HFFc6 (cell line): Measurements from ENCODE around the gene RTEL1. TPM values are rescaled to one million over a fixed set of nuclear protein-coding genes. Genes with fewer than 3 reads are reported as not detected.
"Not testable (repeated sequence)": the region's sequence is repeated elsewhere in the genome, so short reads cannot be mapped to it uniquely, and the experiment has no call there.

Experiments
- DNase-seq: peaks from one replicate; pipeline ENCODE4 v3.0.0-alpha.2; 2018
- H3K27ac Mint-ChIP-seq: 2 replicates; pipeline ENCODE4 v1.8.0; 2020; ENCODE audit warnings: mild to moderate bottlenecking, mixed read lengths
- H3K27me3 Mint-ChIP-seq: 2 replicates; pipeline ENCODE4 v1.8.0; 2021; ENCODE audit warnings: mild to moderate bottlenecking, moderate library complexity, mixed read lengths; ENCODE audit not compliant: insufficient read depth
- H3K36me3 Mint-ChIP-seq: 2 replicates; pipeline ENCODE4 v1.8.0; 2021; ENCODE audit warnings: low read depth, mixed read lengths
- H3K4me1 Mint-ChIP-seq: 2 replicates; pipeline ENCODE4 v1.8.0; 2020; ENCODE audit warnings: low read depth, mixed read lengths
- H3K4me3 Mint-ChIP-seq: 2 replicates; pipeline ENCODE4 v1.8.0; 2020; ENCODE audit warnings: mild to moderate bottlenecking, moderate library complexity, mixed read lengths
- H3K9me3 Mint-ChIP-seq: 2 replicates; pipeline ENCODE4 v1.8.0; 2020; ENCODE audit warnings: mild to moderate bottlenecking, mixed read lengths
- total RNA-seq, 6 experiments: library from RNA; stranded (reverse); fragmentation: NEBNext Ultra II Directional; extraction: Animal tissue kit (Norgen Biotek cat#: 25700); gene quantifications; 2 replicates in 1 of 6; 3 replicates in 5 of 6; pipeline ENCODE4 v1.2.3, GENCODE V29; 2021
- TF ChIP-seq, protein P1 (sequence below): fragments of 200-600 bp; sonication (generic); IDR thresholded peaks from 2 replicates; pipeline ENCODE4 v1.5.0; 2021; ENCODE audit warnings: antibody characterized with exemption, mild to moderate bottlenecking

Gene RTEL1
- total RNA-seq, 6 experiments from 2014 or later = 19.0 to 26.8 (median 22.7) TPM

GRCh38 chr20:63613863-63614594 is 44.1 kb upstream of the RTEL1 start:
- not testable (repeated sequence) for H3K9me3 Mint-ChIP-seq, H3K27me3 Mint-ChIP-seq, H3K4me3 Mint-ChIP-seq, H3K4me1 Mint-ChIP-seq, DNase-seq, H3K27ac Mint-ChIP-seq
- peaks cover 20% of the 10 kb centered on the region for H3K36me3 Mint-ChIP-seq
- TF ChIP-seq, protein P1, sequence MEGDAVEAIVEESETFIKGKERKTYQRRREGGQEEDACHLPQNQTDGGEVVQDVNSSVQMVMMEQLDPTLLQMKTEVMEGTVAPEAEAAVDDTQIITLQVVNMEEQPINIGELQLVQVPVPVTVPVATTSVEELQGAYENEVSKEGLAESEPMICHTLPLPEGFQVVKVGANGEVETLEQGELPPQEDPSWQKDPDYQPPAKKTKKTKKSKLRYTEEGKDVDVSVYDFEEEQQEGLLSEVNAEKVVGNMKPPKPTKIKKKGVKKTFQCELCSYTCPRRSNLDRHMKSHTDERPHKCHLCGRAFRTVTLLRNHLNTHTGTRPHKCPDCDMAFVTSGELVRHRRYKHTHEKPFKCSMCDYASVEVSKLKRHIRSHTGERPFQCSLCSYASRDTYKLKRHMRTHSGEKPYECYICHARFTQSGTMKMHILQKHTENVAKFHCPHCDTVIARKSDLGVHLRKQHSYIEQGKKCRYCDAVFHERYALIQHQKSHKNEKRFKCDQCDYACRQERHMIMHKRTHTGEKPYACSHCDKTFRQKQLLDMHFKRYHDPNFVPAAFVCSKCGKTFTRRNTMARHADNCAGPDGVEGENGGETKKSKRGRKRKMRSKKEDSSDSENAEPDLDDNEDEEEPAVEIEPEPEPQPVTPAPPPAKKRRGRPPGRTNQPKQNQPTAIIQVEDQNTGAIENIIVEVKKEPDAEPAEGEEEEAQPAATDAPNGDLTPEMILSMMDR = peak; percentile 67

DNA sequence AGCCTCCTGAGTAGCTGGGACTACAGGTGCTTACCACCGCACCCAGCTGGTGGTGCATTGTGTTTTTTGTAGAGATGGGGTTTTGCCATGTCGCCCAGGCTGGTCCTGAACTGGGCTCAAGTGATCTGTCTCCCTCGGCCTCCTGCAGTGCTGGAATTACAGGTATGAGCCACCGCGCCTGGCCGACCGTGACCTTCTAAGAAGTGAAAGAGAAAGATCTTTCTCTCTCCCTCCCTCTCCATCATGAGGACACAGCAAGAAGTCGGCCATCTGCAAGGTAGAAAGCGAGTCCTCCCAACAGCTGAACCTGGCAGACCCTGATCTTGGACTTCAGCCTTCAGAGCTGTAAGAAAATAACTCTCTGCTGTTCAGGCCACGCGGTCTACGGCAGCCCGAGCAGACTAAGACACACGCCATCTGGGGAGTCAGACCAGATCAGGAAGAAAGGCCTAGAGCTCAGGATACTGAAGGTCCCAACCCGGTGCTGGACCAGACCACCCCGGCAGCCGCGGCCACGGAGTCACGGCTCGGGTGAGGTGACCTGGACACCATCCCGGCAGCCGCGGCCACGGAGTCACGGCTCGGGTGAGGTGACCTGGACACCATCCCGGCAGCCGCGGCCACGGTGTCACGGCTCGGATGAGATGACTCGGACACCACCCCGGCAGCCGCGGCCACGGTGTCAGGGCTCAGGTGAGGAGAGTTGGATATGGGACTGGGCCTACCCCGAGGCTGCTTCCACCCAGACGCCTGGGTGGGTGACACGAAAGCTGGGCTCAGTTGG is 40.8 kb upstream of the RTEL1 start:
- Mint-ChIP-seq H3K4me1 (peaks cover 6% of the 10 kb centered on the region; the same call in 1 of the 2 replicates), H3K27me3 (no peaks in the 10 kb centered on the region; the same call in 1 of the 2 replicates), H3K27ac (no peak overlapping the region), H3K36me3 (peaks cover 20% of the 10 kb centered on the region), H3K9me3 (no peaks in the 10 kb centered on the region), H3K4me3 (no peak overlapping the region)
- TF ChIP-seq, protein P1 = no peak
- DNase-seq = no peak

GRCh38 chr20:63617876-63618265 is 40.2 kb upstream of the RTEL1 start:
- TF ChIP-seq, protein P1 = no peak
- Mint-ChIP-seq H3K9me3 (no peaks in the 10 kb centered on the region), H3K4me1 (peaks cover 6% of the 10 kb centered on the region; the same call in 1 of the 2 replicates), H3K4me3 (no peak overlapping the region), H3K27me3 (no peaks in the 10 kb centered on the region; the same call in 1 of the 2 replicates), H3K36me3 (peaks cover 19% of the 10 kb centered on the region), H3K27ac (no peak overlapping the region)
- DNase-seq = no peak

DNA sequence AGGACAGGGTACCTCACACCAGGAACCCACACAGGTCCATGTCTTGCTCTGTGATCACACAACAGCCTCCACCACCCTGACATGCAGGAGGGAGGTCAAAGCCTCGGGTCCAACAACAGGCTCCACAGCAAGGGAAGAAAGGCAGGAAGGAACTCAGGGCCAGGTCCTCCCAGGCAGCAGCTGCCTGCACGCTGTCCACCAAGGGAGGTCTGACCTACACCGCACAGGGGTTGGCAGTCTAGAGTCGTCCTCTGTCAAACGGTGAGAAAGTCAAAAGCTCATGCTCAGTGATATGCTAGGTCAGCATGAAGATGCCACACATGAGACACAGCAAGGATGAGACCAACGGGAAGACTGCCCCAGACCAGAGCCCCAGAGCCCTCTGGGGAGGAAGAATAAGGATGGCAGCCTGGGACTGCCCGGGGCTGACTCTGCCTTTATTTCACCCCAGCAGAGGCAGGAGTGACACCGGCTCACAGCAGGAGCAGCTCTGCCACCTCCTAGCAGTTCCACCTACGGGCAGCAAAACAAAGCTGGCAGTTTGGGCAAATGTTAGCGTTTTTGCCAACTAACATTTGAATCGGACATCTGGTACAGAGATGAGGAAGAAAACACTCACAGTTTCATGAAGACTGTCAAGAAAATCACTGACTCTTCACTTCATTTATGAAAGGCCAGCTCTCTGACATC is 39.7 kb upstream of the RTEL1 start:
- Mint-ChIP-seq H3K9me3 (no peaks in the 10 kb centered on the region), H3K36me3 (peaks cover 15% of the 10 kb centered on the region), H3K27me3 (no peaks in the 10 kb centered on the region; the same call in 1 of the 2 replicates), H3K4me1 (peaks cover 6% of the 10 kb centered on the region; the same call in 1 of the 2 replicates), H3K4me3 (no peak overlapping the region), H3K27ac (no peak overlapping the region)
- TF ChIP-seq, protein P1 = no peak
- no peak for DNase-seq

DNA sequence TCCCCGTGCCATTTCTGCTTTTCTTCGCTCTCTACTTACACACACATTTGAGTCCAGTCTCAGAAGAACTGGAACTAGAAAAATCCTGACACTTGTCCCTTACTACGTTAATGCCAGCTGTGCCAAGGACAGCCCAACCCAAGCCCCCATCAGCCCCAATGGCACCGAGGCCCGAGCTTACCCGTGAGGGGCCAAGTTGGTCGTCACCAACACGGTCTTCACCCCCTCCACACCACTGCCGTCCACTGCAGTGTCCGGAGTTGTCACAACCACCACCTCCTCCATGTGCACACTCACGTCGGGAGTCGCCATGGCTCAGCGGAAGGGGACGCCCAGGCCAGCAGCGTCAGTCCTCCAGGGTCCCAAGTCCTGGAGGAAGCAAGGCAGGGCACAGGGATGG is 39.0 kb upstream of the RTEL1 start:
- Mint-ChIP-seq H3K4me3 (no peak overlapping the region), H3K27me3 (no peaks in the 10 kb centered on the region), H3K4me1 (peaks cover 6% of the 10 kb centered on the region; the same call in 1 of the 2 replicates), H3K9me3 (no peaks in the 10 kb centered on the region), H3K36me3 (peaks cover 15% of the 10 kb centered on the region), H3K27ac (no peak overlapping the region)
- no peak for DNase-seq
- TF ChIP-seq, protein P1 = no peak
